ENCODE data around the gene ST14.

GRCh38 chr11:130227373-130227772 lies 67.8 kb downstream of the ST14 start:
- TF ChIP-seq, protein P1, sequence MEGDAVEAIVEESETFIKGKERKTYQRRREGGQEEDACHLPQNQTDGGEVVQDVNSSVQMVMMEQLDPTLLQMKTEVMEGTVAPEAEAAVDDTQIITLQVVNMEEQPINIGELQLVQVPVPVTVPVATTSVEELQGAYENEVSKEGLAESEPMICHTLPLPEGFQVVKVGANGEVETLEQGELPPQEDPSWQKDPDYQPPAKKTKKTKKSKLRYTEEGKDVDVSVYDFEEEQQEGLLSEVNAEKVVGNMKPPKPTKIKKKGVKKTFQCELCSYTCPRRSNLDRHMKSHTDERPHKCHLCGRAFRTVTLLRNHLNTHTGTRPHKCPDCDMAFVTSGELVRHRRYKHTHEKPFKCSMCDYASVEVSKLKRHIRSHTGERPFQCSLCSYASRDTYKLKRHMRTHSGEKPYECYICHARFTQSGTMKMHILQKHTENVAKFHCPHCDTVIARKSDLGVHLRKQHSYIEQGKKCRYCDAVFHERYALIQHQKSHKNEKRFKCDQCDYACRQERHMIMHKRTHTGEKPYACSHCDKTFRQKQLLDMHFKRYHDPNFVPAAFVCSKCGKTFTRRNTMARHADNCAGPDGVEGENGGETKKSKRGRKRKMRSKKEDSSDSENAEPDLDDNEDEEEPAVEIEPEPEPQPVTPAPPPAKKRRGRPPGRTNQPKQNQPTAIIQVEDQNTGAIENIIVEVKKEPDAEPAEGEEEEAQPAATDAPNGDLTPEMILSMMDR (IDR thresholded peaks at IDR 0.05), result no peak
- no peak for TF ChIP-seq EZH2 (IDR thresholded peaks at IDR 0.05; ENCODE audit: borderline replicate concordance, insufficient read depth, low read depth, low read length, poor library complexity, severe bottlenecking)
